HG02981 (cell line): Measurements from ENCODE around the gene CRABP2.
A peak's percentile ranks its signal among the peaks of the same experiment; 100 is the strongest.

ENCODE experiments used
- ATAC-seq: cut with Tn5 transposase; IDR thresholded peaks from one replicate; pipeline ENCODE4 v1.9.1; 2021; ENCODE audit warnings: mild to moderate bottlenecking, moderate library complexity; ENCODE audit not compliant: unreplicated experiment

Gene CRABP2

DNA sequence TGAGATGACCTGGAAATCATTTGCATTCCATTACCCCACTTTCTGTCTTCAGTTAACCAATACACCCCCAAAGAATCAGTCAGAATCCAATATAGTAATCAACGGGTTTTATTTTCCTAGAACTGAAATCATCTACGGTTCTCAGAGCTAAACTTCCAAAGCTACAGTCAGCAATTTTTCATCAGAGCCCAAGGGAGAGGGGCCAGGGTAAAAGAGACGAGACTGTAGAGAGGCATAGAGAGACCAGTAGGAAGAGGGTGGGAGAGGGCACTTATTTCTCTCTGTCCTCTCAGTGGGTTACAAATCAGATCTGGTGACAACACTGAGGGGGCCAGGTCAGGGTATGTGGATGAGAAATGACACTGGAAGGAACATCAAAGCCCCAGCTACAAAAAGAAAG, 36.6 kb upstream of the CRABP2 start:
- ATAC-seq: no peak

GRCh38 chr1:156741481-156741983, 36.1 kb upstream of the CRABP2 start:
- no peak for ATAC-seq

GRCh38 chr1:156740741-156741480, 35.5 kb upstream of the CRABP2 start, which contains the start of gene MRPL24:
TSS of gene MRPL24 (minus strand) at chr1:156741088. CDS start at chr1:156738704, 2,384 bp downstream.
- peak; percentile 77 for ATAC-seq

DNA sequence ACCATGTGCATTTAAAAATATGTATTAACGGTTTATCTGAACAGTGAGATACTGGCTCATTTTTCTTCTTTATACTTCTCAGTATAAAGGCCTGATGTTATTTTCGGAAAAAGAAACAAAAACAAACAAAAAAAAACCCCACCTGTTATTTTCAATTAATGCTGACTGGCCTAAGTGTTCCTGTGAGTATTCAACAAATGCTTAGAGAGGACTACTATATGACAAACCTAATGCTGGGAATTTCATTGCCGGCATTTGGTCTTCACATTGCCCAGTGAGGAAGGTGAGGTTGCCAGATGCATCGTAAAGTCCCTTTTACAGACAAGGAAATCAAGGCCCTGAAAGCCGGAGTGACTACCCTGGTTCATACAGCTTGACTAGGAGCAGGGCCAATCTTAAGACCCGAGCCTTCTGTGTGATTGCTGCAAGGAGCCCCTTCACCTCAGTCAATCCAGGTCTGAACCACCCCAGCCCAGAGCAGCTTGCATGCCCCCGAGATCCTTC, 34.9 kb upstream of the CRABP2 start:
- peak; percentile 3 for ATAC-seq

- ATAC-seq: no peak
Observed at GRCh38 chr1:156738916-156739315, 33.5 kb upstream of the CRABP2 start.

DNA sequence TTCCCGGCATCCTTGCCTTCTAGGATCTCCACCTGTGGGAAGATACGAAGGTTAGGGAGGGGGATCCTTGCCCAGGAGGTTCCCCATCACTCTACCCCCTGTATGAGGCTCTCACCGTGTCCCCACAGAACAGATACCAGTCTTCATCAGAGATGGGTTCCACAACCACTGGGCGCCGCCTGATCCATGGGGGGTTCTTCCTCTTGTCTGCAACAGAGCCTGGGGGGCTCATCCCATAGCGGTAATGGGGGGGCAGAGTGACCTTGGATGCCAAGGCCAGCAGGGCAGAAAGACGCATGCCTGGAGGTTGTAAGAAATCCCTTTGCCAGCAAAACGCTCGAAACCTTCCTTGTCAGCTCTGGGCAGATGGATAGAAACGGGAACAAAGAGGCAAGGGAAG, 33.0 kb upstream of the CRABP2 start:
- no peak for ATAC-seq

DNA sequence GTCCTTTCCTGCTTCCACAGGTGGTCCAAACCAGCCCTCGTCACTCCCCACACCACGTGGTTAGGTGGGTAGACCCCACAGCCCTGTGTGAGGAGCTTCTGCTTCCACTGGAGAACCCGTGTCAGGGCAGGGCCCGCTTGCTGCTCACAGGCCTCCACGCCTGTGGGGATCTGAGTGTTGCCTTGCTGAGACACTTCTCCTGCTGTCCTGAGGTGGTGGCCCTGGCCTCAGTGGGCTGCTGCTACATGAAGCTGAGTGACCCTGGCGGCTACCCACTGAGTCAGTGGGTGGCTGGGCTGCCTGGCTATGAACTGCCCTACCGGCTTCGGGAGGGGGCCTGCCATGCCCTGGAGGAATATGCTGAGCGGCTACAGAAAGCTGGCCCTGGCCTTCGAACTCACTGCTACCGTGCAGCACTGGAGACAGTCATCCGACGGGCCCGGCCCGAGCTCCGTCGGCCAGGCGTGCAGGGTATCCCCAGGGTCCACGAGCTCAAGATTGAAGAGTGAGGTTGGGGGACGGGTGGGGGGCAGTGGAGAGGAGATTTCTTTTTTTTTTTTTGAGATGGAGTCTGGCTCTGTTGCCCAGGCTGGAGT, 28.7 kb upstream of the CRABP2 start:
- no peak for ATAC-seq

DNA sequence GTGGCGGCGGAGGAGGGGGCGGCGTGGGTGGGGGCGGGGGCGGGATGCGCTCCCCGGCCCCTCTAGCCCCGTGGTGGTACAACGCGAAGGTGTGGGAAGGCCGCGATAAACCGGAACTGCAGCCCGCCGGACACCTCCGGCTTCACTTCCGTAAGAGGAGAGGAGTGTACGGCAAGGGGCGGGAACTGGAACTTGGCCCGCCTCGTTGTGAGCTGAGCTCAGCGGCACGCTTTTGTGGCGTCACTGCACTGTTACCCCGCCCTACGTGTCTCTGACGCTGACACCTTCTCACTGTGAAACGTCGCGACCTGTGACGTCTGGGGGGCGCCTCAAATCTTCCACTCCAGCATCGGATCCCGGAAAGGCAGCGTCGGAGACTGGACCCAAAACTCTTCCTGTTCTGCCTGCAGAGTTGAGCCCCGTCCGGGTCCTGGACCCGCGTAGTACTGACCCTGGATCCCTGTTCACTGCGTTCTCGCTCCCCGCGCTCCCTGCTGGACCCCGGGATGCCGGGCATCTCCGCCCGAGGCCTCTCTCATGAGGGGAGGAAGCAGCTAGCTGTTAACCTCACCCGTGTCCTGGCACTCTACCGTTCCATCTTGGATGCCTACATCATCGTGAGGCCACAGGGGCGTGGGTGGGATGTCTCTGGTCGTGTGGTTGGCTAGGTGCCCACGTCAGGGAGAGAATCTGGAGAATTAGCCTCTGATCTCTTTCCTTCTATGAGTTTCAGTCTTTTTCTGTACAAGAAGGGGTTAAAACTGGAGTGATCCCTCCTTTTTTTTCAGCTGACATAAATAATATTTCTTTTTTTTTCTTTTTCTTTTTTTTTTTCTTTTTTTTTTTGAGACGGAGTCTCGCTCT, 23.4 kb upstream of the CRABP2 start, which contains the start of gene ISG20L2:
TSS of gene ISG20L2 (minus strand) at position 168 of the 864 bp plus-strand sequence. CDS start 1,114 bp downstream, outside the sequence.
- peak; percentile 87 for ATAC-seq

DNA sequence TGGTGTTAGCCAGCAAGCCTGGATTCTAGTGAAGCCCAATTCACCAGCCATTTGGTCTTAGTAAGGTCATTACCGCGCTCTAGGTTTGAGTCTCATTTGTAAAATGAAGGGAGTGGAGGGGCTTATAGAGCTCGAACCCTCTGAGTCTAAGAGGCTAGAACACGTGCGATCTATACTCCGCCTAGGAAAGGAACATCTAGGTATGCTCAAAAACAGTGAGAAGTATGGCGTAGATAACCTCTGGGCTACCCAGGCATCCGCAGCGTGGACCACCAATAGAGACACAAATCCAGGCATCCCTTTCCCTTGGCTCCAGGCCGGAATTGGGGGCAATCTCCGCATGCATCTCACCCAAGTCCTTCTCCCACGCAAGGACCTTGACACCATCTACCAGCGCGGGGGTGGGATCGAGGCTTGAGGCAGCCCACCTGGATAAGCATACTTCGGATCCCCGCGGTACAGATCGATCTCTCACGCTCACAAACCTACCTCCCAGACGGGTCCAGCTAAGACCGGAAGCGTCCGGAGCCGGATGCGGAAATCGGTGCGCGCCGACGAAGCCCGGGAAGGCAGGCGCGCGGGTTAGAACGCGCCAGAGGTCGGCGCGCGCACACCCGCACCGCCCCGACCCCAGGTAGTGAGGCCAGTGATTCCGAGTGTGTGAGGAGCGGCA, 22.7 kb upstream of the CRABP2 start, which contains the start of gene METTL25B:
TSS of gene METTL25B (plus strand) at position 544 of the 673 bp plus-strand sequence. CDS start 636 bp downstream, outside the sequence.
- peak; percentile 55 for ATAC-seq

GRCh38 chr1:156727492-156727891, 22.1 kb upstream of the CRABP2 start:
- ATAC-seq: no peak

- no peak for ATAC-seq
Observed at GRCh38 chr1:156726549-156727226, 21.3 kb upstream of the CRABP2 start.

GRCh38 chr1:156725683-156726280, 20.4 kb upstream of the CRABP2 start:
- no peak for ATAC-seq

DNA sequence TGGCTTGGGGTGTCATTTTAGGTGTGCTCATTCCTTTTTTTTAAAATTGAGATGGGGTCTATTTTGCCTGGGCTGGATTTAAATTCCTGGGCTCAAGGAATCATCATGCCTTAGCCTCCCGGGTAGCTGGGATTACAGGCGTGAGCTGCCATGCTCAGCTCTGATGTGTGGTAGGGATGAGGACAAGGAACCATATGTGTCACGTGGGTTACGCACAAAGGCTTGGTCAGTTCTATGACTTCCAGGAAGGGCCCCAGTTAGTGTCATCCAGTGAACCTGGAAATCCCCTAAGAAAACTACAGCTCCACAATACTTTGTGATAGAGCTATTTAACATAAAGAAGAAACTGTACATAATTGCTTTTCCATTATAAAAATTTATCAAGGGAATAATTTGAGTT, 16.2 kb upstream of the CRABP2 start:
- no peak for ATAC-seq

GRCh38 chr1:156721131-156721530, 15.7 kb upstream of the CRABP2 start:
- ATAC-seq: no peak

GRCh38 chr1:156717351-156717750, 12.0 kb upstream of the CRABP2 start:
- ATAC-seq: no peak

DNA sequence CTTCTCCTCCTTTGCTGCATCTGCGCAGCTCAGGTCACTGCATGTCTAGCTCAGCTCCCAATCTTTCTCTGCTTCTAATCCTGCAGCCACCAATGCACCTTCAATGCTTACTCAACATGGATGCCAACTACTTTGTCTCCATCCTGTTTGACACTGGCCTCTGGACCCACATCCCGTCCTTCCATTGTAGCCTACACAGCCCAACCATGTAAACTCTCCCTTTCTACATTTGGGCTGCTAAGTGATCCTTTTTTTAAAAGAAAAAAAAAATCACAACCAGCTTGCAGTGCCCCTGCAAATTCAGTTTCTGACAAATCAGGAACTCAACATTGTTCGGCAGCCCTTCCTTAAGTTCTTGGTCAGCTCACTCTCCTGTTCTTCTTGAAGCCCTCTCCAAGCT, 9.4 kb upstream of the CRABP2 start:
- ATAC-seq: no peak

DNA sequence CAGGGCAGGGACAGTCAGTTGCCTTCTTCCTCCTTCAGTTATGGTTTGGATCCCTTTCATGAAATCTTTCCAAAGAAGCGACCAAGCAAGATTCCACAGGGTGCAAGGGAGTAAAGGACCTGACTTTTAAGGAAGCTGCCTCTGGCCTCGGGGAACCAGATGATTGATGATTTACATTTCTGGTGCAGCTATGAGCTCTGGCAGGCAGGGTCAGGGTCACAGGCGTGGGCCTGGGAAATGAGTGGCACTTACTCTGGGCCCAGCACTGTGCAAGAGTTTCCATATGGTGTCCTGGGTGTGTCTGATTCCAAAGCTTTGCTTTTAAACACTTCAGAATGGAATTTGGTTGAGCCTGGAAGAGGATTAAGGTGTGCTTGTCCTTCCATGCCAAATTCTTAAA, 7.2 kb upstream of the CRABP2 start:
- ATAC-seq: no peak

- ATAC-seq: no peak
Observed at GRCh38 chr1:156711011-156711817, 5.8 kb upstream of the CRABP2 start.
